BLaER1 (cell line): ENCODE data around the gene USP43.
"Not testable (repeated sequence)": the region's sequence is repeated elsewhere in the genome, so short reads cannot be mapped to it uniquely, and the experiment has no call there.

Source experiments
- H3K27ac ChIP-seq: shearing (Covaris generic); formaldehyde crosslinking; 2 replicates; pipeline ENCODE4 v1.8.1; 2022
- H3K27me3 ChIP-seq: shearing (Covaris generic); formaldehyde crosslinking; 2 replicates; pipeline ENCODE4 v1.8.1; 2022
- H3K36me3 ChIP-seq: shearing (Covaris generic); formaldehyde crosslinking; 2 replicates; pipeline ENCODE4 v1.8.1; 2022
- H3K4me1 ChIP-seq: shearing (Covaris generic); formaldehyde crosslinking; 2 replicates; pipeline ENCODE4 v1.8.1; 2022
- H3K4me2 ChIP-seq: shearing (Covaris generic); formaldehyde crosslinking; 2 replicates; pipeline ENCODE4 v1.8.1; 2022
- H3K4me3 ChIP-seq: shearing (Covaris generic); formaldehyde crosslinking; 2 replicates; pipeline ENCODE4 v1.8.1; 2022
- H3K9ac ChIP-seq: shearing (Covaris generic); formaldehyde crosslinking; 2 replicates; pipeline ENCODE4 v1.8.1; 2022
- H3K9me3 ChIP-seq: shearing (Covaris generic); formaldehyde crosslinking; 2 replicates; pipeline ENCODE4 v1.8.1; 2022
- H4K20me1 ChIP-seq: shearing (Covaris generic); formaldehyde crosslinking; 2 replicates; pipeline ENCODE4 v1.8.1; 2022
- Cebpa-rat ChIP-seq: shearing (Covaris generic); IDR thresholded peaks from 2 replicates; pipeline ENCODE4 v1.8.1; 2022

Gene USP43

DNA sequence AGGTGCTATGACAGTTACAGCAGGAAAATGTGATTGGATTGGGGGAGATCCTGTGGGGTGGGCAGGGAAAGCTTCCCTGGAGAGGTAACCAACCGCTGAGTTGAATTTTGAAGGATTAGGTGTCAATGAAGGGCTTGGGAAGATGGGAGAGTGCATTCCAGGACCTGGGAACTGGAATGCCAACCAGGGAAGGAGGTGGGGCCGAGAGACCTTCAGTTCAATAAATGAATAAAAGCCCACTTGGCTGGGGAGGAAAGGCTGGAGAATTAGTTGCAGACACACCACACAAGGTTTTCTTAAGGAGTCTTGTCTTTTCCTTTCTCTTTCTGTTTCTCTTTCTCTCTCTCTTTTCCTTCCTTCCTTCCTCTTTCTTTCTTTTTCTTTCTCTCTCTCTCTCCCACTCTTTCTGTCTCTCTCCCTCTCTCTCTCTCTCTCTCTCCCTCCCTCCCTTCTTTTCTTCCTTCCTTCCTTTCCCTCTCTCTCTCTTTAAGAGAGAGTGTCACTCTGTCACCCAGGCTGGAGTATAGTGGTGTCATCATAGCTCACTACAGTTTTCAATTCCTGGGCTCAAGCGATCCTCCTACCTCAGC is 3.3 kb downstream of the USP43 start:
- Histone ChIP-seq H4K20me1 (no peaks in the 10 kb centered on the region), H3K36me3 (no peaks in the 10 kb centered on the region), H3K4me3 (no peak overlapping the region), H3K4me1 (peaks cover 37% of the 10 kb centered on the region), H3K9me3 (no peaks in the 10 kb centered on the region), H3K27me3 (no peaks in the 10 kb centered on the region), H3K9ac (no peak overlapping the region), H3K4me2 (peak overlapping the region; percentile 66), H3K27ac (no peak overlapping the region)
- TF ChIP-seq Cebpa-rat, result no peak

DNA sequence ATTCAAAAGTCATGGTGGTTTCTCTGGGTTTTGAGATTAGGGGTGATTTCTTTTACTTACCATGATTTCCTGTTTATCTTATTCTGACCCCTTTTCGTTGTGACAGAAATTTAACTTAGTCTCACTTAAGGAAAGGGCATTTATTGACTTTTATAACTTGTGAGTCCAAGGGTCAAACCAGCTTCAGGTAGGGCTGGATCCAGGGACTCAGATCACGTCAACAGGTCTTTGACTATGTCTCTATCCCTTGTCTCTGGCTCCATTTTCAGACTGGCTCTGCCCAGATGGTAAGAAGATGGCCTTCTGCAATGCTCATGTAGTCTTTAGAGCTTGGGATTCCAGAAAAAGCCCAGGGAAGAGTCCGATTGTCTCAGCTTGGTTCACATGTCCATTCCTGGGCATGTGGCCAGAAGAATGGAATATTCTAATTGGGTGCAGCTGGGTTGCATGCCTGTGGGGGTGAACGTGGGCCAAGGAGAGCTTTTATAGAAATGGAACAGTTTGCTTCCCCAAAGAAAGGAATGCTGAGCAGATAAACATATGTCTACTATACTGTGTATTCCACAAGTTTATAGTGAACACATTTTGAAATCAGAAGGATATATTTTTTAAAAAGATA is 13.4 kb downstream of the USP43 start:
- no peak overlapping the region for H3K4me2 ChIP-seq
- H3K27ac ChIP-seq, result no peak overlapping the region
- H4K20me1 ChIP-seq, result no peaks in the 10 kb centered on the region
- TF ChIP-seq Cebpa-rat, result no peak
- no peak overlapping the region for H3K4me3 ChIP-seq
- no peaks in the 10 kb centered on the region for H3K27me3 ChIP-seq
- H3K9me3 ChIP-seq, result peaks cover 7% of the 10 kb centered on the region; the same call in 1 of the 2 replicates
- peaks cover 31% of the 10 kb centered on the region for H3K36me3 ChIP-seq
- no peak overlapping the region for H3K9ac ChIP-seq
- H3K4me1 ChIP-seq, result peaks cover 25% of the 10 kb centered on the region

DNA sequence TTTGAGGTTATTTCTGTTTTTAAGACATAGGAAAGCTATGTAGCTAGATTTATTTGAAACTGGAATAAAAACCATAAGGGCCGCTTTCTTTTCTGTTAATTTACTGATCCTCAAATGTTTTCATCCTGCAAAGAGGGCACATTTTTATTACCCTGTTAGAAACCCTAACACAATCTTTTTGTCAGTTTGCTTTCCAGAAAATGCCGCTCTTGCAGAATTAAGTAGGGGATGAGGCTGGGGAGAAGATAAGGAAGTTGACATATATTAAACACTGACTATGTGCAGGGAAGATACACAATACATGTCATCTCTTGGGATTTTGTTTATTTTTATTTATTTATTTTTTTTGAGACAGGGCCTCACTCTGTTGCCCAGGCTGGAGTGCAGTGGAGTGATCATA is 15.7 kb downstream of the USP43 start:
- TF ChIP-seq Cebpa-rat, result no peak
- Histone ChIP-seq H3K9ac (no peak overlapping the region), H3K27me3 (no peaks in the 10 kb centered on the region), H3K27ac (no peak overlapping the region), H3K36me3 (peaks cover 42% of the 10 kb centered on the region), H3K9me3 (peaks cover 24% of the 10 kb centered on the region), H3K4me1 (peaks cover 16% of the 10 kb centered on the region), H4K20me1 (no peaks in the 10 kb centered on the region), H3K4me2 (peak overlapping the region; percentile 22; the same call in 1 of the 2 replicates), H3K4me3 (no peak overlapping the region)

DNA sequence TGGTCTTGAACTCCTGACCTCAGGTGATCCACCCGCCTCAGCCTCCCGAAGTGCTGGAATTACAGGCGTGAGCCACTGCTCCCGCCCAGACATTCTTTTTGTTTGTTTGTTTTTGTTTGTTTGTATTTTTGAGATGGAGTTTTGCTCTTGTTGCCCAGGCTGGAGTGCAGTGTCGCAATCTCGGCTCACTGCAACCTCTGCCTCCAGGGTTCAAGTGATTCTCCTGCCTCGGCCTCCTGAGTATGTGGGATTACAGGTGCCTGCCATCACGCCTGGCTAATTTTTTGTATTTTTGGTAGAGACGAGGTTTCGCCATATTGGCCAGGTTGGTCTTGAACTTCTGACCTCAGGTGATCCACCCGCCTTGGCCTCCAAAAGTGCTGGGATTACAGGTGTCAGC is 18.2 kb downstream of the USP43 start:
- Histone ChIP-seq H3K4me1 (peaks cover 40% of the 10 kb centered on the region), H3K36me3 (peaks cover 20% of the 10 kb centered on the region; the same call in 1 of the 2 replicates), H3K9me3 (peaks cover 24% of the 10 kb centered on the region)
- not testable (repeated sequence) for H3K9ac ChIP-seq, H3K4me3 ChIP-seq, H3K4me2 ChIP-seq, H4K20me1 ChIP-seq, H3K27ac ChIP-seq, H3K27me3 ChIP-seq
- 0 out of 2 replicates have a peak, but pooled peaks have one; percentile 12 for TF ChIP-seq Cebpa-rat

DNA sequence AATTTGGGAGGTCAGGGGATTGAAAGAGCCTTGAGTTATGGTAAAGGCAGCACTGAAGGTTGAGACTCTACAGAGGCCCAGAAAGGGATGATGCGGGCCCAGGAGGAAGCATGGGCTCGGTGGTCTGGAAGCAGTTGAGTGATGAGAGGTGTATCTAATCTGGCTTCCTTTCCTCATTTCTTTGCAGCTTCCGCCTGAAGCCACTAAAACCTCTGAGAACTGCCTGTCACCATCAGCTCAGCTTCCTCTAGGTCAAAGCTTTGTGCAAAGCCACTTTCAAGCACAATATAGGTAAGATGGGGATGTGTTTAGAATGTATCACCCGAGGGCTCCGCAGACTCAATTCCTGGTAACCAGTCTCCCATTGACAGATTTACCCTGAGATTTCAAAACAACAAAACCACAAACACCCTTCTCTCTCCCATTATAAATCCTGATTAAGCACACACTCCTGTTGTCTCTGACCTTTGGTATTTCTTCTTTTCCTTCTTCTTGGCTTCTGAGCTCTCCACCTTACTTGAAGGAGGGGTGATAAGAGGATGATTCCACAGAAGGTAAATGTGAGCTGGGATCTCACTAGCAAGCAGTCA is 21.2 kb downstream of the USP43 start:
- Histone ChIP-seq H3K9ac (no peak overlapping the region), H3K27me3 (no peaks in the 10 kb centered on the region), H3K9me3 (peaks cover 24% of the 10 kb centered on the region), H3K4me1 (peaks cover 64% of the 10 kb centered on the region), H3K36me3 (peaks cover 16% of the 10 kb centered on the region; the same call in 1 of the 2 replicates), H3K27ac (peak overlapping the region; percentile 20; the same call in 1 of the 2 replicates), H3K4me2 (peak overlapping the region; percentile 74), H4K20me1 (no peaks in the 10 kb centered on the region), H3K4me3 (no peak overlapping the region)
- TF ChIP-seq Cebpa-rat, result no peak

DNA sequence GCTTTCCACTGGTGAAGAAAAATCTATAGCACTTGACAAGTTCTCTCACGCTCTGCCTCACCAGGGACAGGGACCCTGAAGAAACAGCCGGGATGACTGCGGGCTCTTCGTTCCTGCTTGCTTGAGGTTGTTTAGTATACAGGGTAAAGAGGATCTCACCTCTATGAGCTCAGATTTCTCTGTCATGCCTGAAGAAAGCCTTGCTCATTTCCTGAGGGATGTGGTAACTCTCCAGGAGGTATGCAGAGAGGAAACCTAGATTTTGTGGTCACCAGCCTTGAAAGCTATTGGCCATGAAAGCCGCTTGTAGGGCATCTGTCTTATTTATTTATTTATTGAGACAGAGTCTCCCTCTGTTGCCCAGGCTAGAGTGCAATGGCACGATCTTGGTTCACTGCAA is 23.2 kb downstream of the USP43 start:
- Histone ChIP-seq H3K4me1 (peaks cover 75% of the 10 kb centered on the region), H3K4me3 (no peak overlapping the region), H3K27ac (no peak overlapping the region), H3K27me3 (no peaks in the 10 kb centered on the region), H3K4me2 (peak overlapping the region; percentile 74), H3K9me3 (peaks cover 18% of the 10 kb centered on the region), H4K20me1 (no peaks in the 10 kb centered on the region), H3K9ac (no peak overlapping the region), H3K36me3 (0 out of 2 replicates have a peak, but pooled peaks cover 14% of the 10 kb centered on the region)
- TF ChIP-seq Cebpa-rat, result no peak

DNA sequence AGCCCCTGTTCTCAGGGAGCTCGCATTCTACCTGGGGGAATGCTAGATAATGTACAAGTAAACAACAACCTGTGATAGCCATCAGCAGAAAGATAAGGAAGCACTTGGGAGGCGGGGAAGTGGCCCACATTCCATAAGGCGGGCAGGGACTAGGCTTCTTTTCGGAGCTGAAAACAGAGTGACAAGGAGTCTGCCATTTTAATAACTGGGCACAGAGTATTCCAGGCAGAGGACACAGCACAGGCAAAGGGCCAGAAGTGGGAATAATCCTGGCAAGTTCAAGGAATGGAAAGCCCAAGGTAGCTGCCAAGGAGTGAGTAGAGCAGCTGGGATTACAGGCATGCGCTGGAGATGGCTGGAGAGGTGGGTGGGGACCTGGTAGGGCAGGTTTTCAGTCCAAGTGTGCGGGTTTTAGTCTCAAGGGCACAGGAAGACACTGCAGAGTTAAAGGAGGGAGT is 24.3 kb downstream of the USP43 start:
- Histone ChIP-seq H3K27me3 (no peaks in the 10 kb centered on the region), H3K4me3 (no peak overlapping the region), H3K36me3 (0 out of 2 replicates have a peak, but pooled peaks cover 11% of the 10 kb centered on the region), H3K9me3 (peaks cover 13% of the 10 kb centered on the region), H3K27ac (no peak overlapping the region), H3K4me1 (peaks cover 75% of the 10 kb centered on the region), H3K4me2 (peak overlapping the region; percentile 74), H3K9ac (no peak overlapping the region), H4K20me1 (no peaks in the 10 kb centered on the region)
- TF ChIP-seq Cebpa-rat, result no peak

DNA sequence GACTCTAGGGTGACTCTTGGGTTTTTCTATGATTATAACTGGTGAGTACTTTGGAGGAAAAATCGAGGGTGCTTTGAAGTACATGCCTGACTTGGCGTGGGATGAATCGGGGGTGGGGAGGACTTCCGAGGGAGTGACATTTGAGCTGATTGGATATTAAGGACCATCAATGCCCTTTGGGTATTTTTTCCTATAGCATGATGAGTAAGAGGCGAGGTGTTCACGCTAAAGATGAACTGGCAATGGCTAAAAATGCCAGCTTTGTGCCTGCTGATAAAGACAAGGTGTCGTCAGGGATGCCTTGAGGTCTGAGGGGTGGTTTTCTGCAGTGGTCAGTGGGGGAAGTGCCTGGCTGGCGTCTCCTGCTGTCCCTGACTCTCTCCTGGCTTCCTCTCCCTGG is 25.3 kb downstream of the USP43 start:
- no peaks in the 10 kb centered on the region for H4K20me1 ChIP-seq
- H3K4me2 ChIP-seq, result peak overlapping the region; percentile 74
- H3K27ac ChIP-seq, result no peak overlapping the region

DNA sequence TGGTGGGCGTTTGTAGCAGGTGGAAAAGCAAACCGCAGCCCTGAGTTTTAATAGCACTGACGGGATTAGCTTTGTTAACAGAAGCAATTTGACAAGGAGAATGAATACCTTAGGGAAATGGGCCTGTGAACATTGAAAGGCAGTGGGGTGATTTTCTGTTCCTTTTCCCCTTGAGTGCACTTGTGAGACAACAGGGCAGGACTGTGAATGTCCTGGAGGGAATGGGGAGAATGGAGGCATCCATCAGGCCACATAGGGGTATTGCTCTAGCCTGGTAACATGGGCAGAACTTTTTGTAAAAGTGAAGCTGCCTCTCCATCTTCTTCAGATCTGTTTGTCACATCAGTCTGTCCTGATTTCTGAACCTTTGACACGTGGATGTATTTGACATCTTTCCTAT is 26.2 kb downstream of the USP43 start:
- Histone ChIP-seq H4K20me1 (no peaks in the 10 kb centered on the region), H3K4me2 (peak overlapping the region; percentile 74), H3K9me3 (no peaks in the 10 kb centered on the region), H3K4me1 (peaks cover 60% of the 10 kb centered on the region), H3K27ac (no peak overlapping the region), H3K27me3 (no peaks in the 10 kb centered on the region), H3K4me3 (no peak overlapping the region), H3K9ac (0 out of 2 replicates have a peak overlapping the region, but pooled peaks have one; percentile 16), H3K36me3 (0 out of 2 replicates have a peak, but pooled peaks cover 2% of the 10 kb centered on the region)
- TF ChIP-seq Cebpa-rat, result no peak

More for the DNA sequence above, 25.3 kb downstream of the USP43 start:
- H3K9ac ChIP-seq, result no peak overlapping the region
- H3K9me3 ChIP-seq, result peaks cover 3% of the 10 kb centered on the region; the same call in 1 of the 2 replicates
- H3K4me3 ChIP-seq, result no peak overlapping the region
- H3K4me1 ChIP-seq, result peaks cover 70% of the 10 kb centered on the region
- TF ChIP-seq Cebpa-rat, result no peak
- H3K27me3 ChIP-seq, result no peaks in the 10 kb centered on the region
- H3K36me3 ChIP-seq, result 0 out of 2 replicates have a peak, but pooled peaks cover 1% of the 10 kb centered on the region

DNA sequence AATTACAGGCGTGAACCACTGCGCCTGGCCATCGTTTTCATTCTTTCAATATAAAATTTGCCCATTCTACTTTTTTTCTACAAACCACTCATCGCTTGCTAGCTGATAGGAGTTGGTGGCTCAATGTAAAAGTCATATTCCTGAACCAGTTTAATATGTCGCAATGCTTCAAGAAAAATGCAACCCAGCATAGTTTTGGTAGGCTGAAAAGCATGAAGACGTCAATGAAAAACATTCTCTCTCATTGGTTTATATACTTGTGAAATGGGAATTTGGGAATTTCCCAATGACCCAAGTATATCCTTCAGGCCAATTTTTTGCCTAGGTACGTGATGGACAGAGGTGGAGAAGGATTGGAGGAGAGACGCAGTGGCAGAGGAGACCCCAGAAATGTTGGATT is 26.9 kb downstream of the USP43 start:
- Histone ChIP-seq H3K9ac (no peak overlapping the region), H3K27me3 (no peaks in the 10 kb centered on the region), H3K36me3 (0 out of 2 replicates have a peak, but pooled peaks cover 8% of the 10 kb centered on the region), H3K9me3 (no peaks in the 10 kb centered on the region), H3K4me3 (no peak overlapping the region), H3K4me1 (peaks cover 53% of the 10 kb centered on the region), H3K4me2 (peak overlapping the region; percentile 74), H3K27ac (no peak overlapping the region), H4K20me1 (no peaks in the 10 kb centered on the region)
- peak; percentile 73; the same call in 1 of the 2 replicates for TF ChIP-seq Cebpa-rat
